Measurements from ENCODE around the gene STK17A. TPM values are rescaled to one million over a fixed set of nuclear protein-coding genes. Genes with fewer than 3 reads are reported as not detected.
"Not testable (repeated sequence)": the region's sequence is repeated elsewhere in the genome, so short reads cannot be mapped to it uniquely, and the experiment has no call there.

Gene STK17A
- total RNA-seq, 1 donor from 2014 or later, result 16.7 TPM

DNA sequence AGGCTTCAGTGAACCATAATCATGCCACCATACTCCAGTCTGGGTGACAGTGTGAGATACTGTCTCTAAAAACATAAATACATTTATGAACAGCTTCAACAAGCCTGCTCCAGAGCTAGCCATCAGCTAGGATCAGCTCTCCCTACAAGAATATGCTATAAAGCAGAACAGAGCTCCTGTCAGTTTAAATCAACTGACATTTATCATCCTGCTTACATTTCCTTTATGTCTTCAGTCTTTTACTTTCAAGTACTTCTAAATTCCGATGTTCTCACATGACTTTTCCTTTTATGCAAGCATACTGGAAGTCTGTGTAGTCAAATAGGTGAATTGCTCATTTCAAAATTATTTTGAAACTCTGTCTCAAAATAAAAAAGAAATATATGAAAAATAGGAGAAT, 81.8 kb downstream of the STK17A start:
- H3K36me3 ChIP-seq, result no peaks in the 10 kb centered on the region
- no peaks in the 10 kb centered on the region for H3K27me3 ChIP-seq
- no peaks in the 10 kb centered on the region for H3K4me1 ChIP-seq
- H3K27ac ChIP-seq, result no peak overlapping the region
- TF ChIP-seq POLR2A (IDR thresholded peaks at IDR 0.05) (no peak), CTCF (IDR thresholded peaks at IDR 0.05) (no peak), POLR2AphosphoS5 (IDR thresholded peaks at IDR 0.05; ENCODE audit: insufficient read depth in 1 of 2, low read depth in 1 of 2) (no peak)
- intact Hi-C loops (cut with DNase I), result no loop called here
- H3K4me3 ChIP-seq, result no peak overlapping the region
- no peaks in the 10 kb centered on the region for H3K9me3 ChIP-seq
- DNase-seq (ENCODE audit: extremely low spot score in 2 of 2), result no peak

DNA sequence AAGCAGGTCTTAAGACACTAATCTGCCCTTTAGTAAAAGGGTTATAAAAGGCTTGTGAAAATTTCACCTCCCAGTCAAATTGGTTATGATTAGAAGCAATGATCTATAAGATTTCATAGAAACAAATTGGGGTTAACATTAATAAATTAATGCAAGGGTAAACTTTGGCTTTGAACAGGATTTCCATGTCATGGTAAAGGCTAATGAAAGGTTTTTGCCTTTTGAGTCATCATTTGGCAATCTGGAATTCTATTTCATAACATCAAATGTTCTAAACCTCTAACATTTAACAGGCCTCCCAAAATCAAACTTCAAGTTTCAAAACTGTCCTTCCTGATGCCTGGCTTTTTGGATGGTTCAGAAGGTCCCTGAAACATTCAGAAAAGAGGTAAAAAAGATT, 84.0 kb downstream of the STK17A start:
- no peak overlapping the region for H3K4me3 ChIP-seq
- intact Hi-C loops (cut with DNase I), result no loop called here
- H3K27me3 ChIP-seq, result no peaks in the 10 kb centered on the region
- TF ChIP-seq POLR2AphosphoS5 (IDR thresholded peaks at IDR 0.05; ENCODE audit: insufficient read depth in 1 of 2, low read depth in 1 of 2), result no peak
- no peak for TF ChIP-seq CTCF (IDR thresholded peaks at IDR 0.05)
- no peak for TF ChIP-seq POLR2A (IDR thresholded peaks at IDR 0.05)
- no peaks in the 10 kb centered on the region for H3K36me3 ChIP-seq
- no peaks in the 10 kb centered on the region for H3K4me1 ChIP-seq
- no peak overlapping the region for H3K27ac ChIP-seq
- DNase-seq (ENCODE audit: extremely low spot score in 2 of 2), result no peak
- H3K9me3 ChIP-seq, result no peaks in the 10 kb centered on the region

- no peak for TF ChIP-seq POLR2AphosphoS5 (IDR thresholded peaks at IDR 0.05; ENCODE audit: insufficient read depth in 1 of 2, low read depth in 1 of 2)
- TF ChIP-seq POLR2A (IDR thresholded peaks at IDR 0.05), result no peak
- no peak for TF ChIP-seq CTCF (IDR thresholded peaks at IDR 0.05)
- intact Hi-C loops (cut with DNase I), result no loop called here
Measured at GRCh38 chr7:43668035-43668434, 85.1 kb downstream of the STK17A start.

DNA sequence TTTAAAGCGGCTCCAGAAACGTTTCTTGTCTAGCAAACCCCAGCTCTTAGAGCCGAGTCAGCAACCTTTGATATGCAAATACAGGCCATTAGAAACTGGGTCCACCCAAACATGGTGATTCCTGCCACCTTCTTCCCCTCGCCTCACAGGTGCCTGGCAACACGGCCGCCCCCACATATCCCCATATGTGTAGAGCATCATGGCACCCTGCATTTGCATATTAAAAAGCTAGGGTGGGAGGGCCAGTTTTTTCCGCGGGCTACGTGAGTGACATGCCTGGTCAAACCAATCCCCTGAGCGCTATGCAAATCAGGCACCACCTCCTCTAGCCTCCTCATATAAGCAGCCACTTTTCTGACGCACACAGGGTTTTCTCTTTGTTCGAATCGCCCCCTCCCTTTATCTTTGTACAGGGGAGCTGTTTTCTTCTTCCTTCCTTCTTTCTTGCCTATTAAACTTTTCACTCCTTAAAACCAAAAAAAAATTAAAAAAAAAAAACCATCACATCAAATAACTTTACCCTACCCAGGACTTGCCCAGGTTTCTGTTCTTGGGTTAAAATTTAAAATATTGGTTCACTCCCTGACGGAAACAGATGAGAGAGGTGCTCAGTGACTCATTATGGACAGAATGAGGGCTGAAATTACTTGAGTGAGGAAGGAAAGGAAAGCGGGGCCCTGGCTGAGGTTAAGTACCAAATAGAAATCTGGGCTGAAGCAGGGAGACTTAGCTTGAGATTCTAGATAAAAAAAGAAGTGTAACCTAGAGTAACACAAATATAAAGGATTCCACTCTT, 86.6 kb downstream of the STK17A start:
- Histone ChIP-seq H3K4me1 (peaks cover 5% of the 10 kb centered on the region), H3K4me3 (no peak overlapping the region), H3K36me3 (no peaks in the 10 kb centered on the region), H3K27me3 (no peaks in the 10 kb centered on the region), H3K27ac (no peak overlapping the region), H3K9me3 (no peaks in the 10 kb centered on the region)
- DNase-seq (ENCODE audit: extremely low spot score in 2 of 2), result no peak
- intact Hi-C loops (cut with DNase I), result no loop called here
- TF ChIP-seq CTCF (IDR thresholded peaks at IDR 0.05) (no peak), POLR2A (IDR thresholded peaks at IDR 0.05) (no peak), POLR2AphosphoS5 (IDR thresholded peaks at IDR 0.05; ENCODE audit: insufficient read depth in 1 of 2, low read depth in 1 of 2) (no peak)

More at GRCh38 chr7:43668035-43668434, 85.1 kb downstream of the STK17A start:
- no peaks in the 10 kb centered on the region for H3K36me3 ChIP-seq
- no peaks in the 10 kb centered on the region for H3K9me3 ChIP-seq
- no peak overlapping the region for H3K27ac ChIP-seq
- no peak for DNase-seq (ENCODE audit: extremely low spot score in 2 of 2)
- no peak overlapping the region for H3K4me3 ChIP-seq
- H3K27me3 ChIP-seq, result no peaks in the 10 kb centered on the region
- H3K4me1 ChIP-seq, result no peaks in the 10 kb centered on the region

GRCh38 chr7:43671521-43671920, 88.6 kb downstream of the STK17A start:
- TF ChIP-seq POLR2A (IDR thresholded peaks at IDR 0.05) (no peak), CTCF (IDR thresholded peaks at IDR 0.05) (no peak), POLR2AphosphoS5 (IDR thresholded peaks at IDR 0.05; ENCODE audit: insufficient read depth in 1 of 2, low read depth in 1 of 2) (no peak)
- H3K27me3 ChIP-seq, result no peaks in the 10 kb centered on the region

GRCh38 chr7:43673243-43673976, 90.5 kb downstream of the STK17A start:
- H3K27ac ChIP-seq; DNase-seq (ENCODE audit: extremely low spot score in 2 of 2); H3K4me1 ChIP-seq; H3K4me3 ChIP-seq; H3K36me3 ChIP-seq; H3K9me3 ChIP-seq; H3K27me3 ChIP-seq; intact Hi-C loops (cut with DNase I): not testable (repeated sequence)

More at GRCh38 chr7:43671521-43671920, 88.6 kb downstream of the STK17A start:
- Histone ChIP-seq H3K9me3 (no peaks in the 10 kb centered on the region), H3K4me3 (no peak overlapping the region), H3K27ac (no peak overlapping the region), H3K4me1 (peaks cover 10% of the 10 kb centered on the region), H3K36me3 (no peaks in the 10 kb centered on the region)
- DNase-seq (ENCODE audit: extremely low spot score in 2 of 2), result no peak
- intact Hi-C loops (cut with DNase I), result no loop called here
